HepG2 (cell line): ENCODE data around the gene MEGF10. TPM values are rescaled to one million over a fixed set of nuclear protein-coding genes. Genes with fewer than 3 reads are reported as not detected.

Experiments
- ATAC-seq: fragments of 200-7000 bp; cut with Tn5 transposase; 3 replicates; pipeline ENCODE4 v1.9.1; 2020; ENCODE audit warnings: mild to moderate bottlenecking, moderate library complexity
- BruUV-seq: library from RNA; stranded (reverse); fragments of 400-500 nt; replicated peaks from 2 replicates; lab custom pipeline; 2021; lab: Mats Ljungman, UMichigan
- CTCF ChIA-PET: fragments of 300-600 bp; formaldehyde crosslinking; extraction: SDS; loops from one replicate; lab custom pipeline; 2021; ENCODE audit warnings: low total read pairs, inconsistent platforms, low intra/inter-chr PET ratio; lab: Yijun Ruan, JAX
- POLR2A ChIA-PET: fragments of 350-600 bp; sonication (Branson Sonifier 250); formaldehyde crosslinking; loops from one replicate; lab custom pipeline; 2020; ENCODE audit warnings: antibody characterized with exemption, inconsistent platforms; lab: Yijun Ruan, JAX
- DNase-seq: peaks from one replicate; pipeline ENCODE4 v3.0.0-alpha.2; 2015; ENCODE audit warnings: low spot score
- FAIRE-seq: peaks from 3 replicates; lab custom pipeline; 2011; peaks lifted over from hg19 to GRCh38; lab: Jason Lieb, UNC
- H2AFZ ChIP-seq: one replicate; pipeline ENCODE4 v1.6.1; 2011; ENCODE audit warnings: low read length, inconsistent platforms
- H3K27ac ChIP-seq: fragments of 300-600 bp; 3 replicates; pipeline ENCODE4 v1.8.0; 2011; ENCODE audit warnings: mixed run types, mild to moderate bottlenecking, mixed read lengths, low read length, inconsistent platforms; ENCODE audit not compliant: insufficient read depth; ENCODE audit errors: extremely low read length
- H3K27me3 ChIP-seq, 2 experiments: fragments of 200-600 bp in 1 of 2; 2 replicates in 1 of 2; 3 replicates in 1 of 2; pipeline versions ENCODE4 v1.6.0 to v1.8.0; 2011; ENCODE audit warnings: low read length in 2 of 2, mild to moderate bottlenecking in 2 of 2, moderate library complexity in 2 of 2, inconsistent platforms in 1 of 2; ENCODE audit not compliant: insufficient read depth in 2 of 2, control insufficient read depth in 1 of 2
- H3K36me3 ChIP-seq, 2 experiments: fragments of 200-600 bp in 1 of 2; replicated peaks in 1 of 2; 2 replicates in 1 of 2; 3 replicates in 1 of 2; pipeline versions ENCODE4 v1.5.1 to v1.8.0; 2011; ENCODE audit warnings: low read length in 2 of 2, inconsistent platforms in 1 of 2; ENCODE audit not compliant: insufficient read depth in 2 of 2, control insufficient read depth in 1 of 2
- H3K4me1 ChIP-seq: 2 replicates; pipeline ENCODE4 v1.5.1; 2012; ENCODE audit warnings: low read length, inconsistent platforms; ENCODE audit not compliant: insufficient read depth
- H3K4me2 ChIP-seq: 2 replicates; pipeline ENCODE4 v1.6.0; 2011; ENCODE audit warnings: low read depth, low read length, inconsistent platforms
- H3K4me3 ChIP-seq, 3 experiments: fragments of 200-600 bp in 1 of 3; sonication (generic), shearing (Covaris generic) in 1 of 3; replicated peaks in 1 of 3; 2 replicates each; pipeline ENCODE4 v1.5.1; 2011 to 2016; ENCODE audit warnings: low read length in 3 of 3, inconsistent platforms in 2 of 3, low read depth in 2 of 3, mild to moderate bottlenecking in 2 of 3, control low read depth in 1 of 3, mixed read lengths in 1 of 3; ENCODE audit not compliant: insufficient read depth in 1 of 3
- H3K79me2 ChIP-seq: one replicate; pipeline ENCODE4 v1.6.1; 2011; ENCODE audit warnings: low read length, inconsistent platforms; ENCODE audit not compliant: insufficient read depth
- H3K9ac ChIP-seq: 2 replicates; pipeline ENCODE4 v1.6.0; 2011; ENCODE audit warnings: mild to moderate bottlenecking, low read depth, low read length, inconsistent platforms; ENCODE audit not compliant: insufficient read depth
- H3K9me3 ChIP-seq: 2 replicates; pipeline ENCODE4 v1.5.1; 2012; ENCODE audit warnings: mild to moderate bottlenecking, low read length
- H4K20me1 ChIP-seq: 2 replicates; pipeline ENCODE4 v1.6.0; 2011; ENCODE audit warnings: inconsistent platforms, mild to moderate bottlenecking, low read length, moderate library complexity; ENCODE audit not compliant: insufficient read depth
- BCL6 ChIP-seq: IDR thresholded peaks from 2 replicates; pipeline ENCODE4 v1.6.1; 2016; ENCODE audit warnings: missing genetic modification reagents, missing compliant biosample characterization
- EED ChIP-seq: sonication (generic); formaldehyde crosslinking; IDR thresholded peaks from 2 replicates; pipeline ENCODE4 v1.5.0; 2020; ENCODE audit warnings: mild to moderate bottlenecking, missing genetic modification reagents
- FOXA3 ChIP-seq: IDR thresholded peaks from 2 replicates; pipeline ENCODE4 v1.6.1; 2016; ENCODE audit warnings: missing genetic modification reagents, missing compliant biosample characterization
- GABPA ChIP-seq, 2 experiments: IDR thresholded peaks; 2 replicates each; pipeline ENCODE4 v1.6.1; 2011 to 2016; ENCODE audit warnings: low read depth in 2 of 2, low read length in 1 of 2, missing biosample characterization in 1 of 2, missing genetic modification characterization in 1 of 2
- HDAC6 ChIP-seq: fragments of 200-600 bp; sonication (generic); IDR thresholded peaks from 2 replicates; pipeline ENCODE4 v1.7.0; 2017; ENCODE audit warnings: mild to moderate bottlenecking, antibody characterized with exemption, low read length, low read depth
- ISL2 ChIP-seq: sonication (generic); formaldehyde crosslinking; IDR thresholded peaks from 2 replicates; pipeline ENCODE4 v1.5.0; 2020; ENCODE audit warnings: missing genetic modification reagents
- NFE2 ChIP-seq: sonication (generic); formaldehyde crosslinking; IDR thresholded peaks from 2 replicates; pipeline ENCODE4 v1.4.0; 2020; ENCODE audit warnings: missing genetic modification reagents
- REST ChIP-seq, 2 experiments: IDR thresholded peaks; 2 replicates each; pipeline ENCODE4 v1.6.1; 2011 to 2012; ENCODE audit warnings: low read length in 2 of 2, borderline replicate concordance in 1 of 2, low read depth in 1 of 2, mild to moderate bottlenecking in 1 of 2, moderate library complexity in 1 of 2
- SOX13 ChIP-seq, 3 experiments: fragments of 450-650 bp in 1 of 3; sonication (generic) in 1 of 3; formaldehyde crosslinking in 1 of 3; IDR thresholded peaks in 2 of 3; conservative IDR thresholded peaks in 1 of 3; 2 replicates each; pipeline versions ENCODE4 v1.5.0 to v1.6.1; 2016 to 2020; ENCODE audit warnings: antibody characterized with exemption in 1 of 3, mild to moderate bottlenecking in 1 of 3, missing compliant biosample characterization in 1 of 3, missing genetic modification reagents in 1 of 3, moderate library complexity in 1 of 3
- TRIM22 ChIP-seq: fragments of 450-650 bp; IDR thresholded peaks from 2 replicates; pipeline ENCODE4 v1.6.1; 2017
- ZBTB7A ChIP-seq: sonication (generic); formaldehyde crosslinking; IDR thresholded peaks from 2 replicates; pipeline ENCODE4 v1.8.0; 2022; ENCODE audit warnings: mild to moderate bottlenecking, missing genetic modification reagents
- ZMYM2 ChIP-seq: sonication (generic); formaldehyde crosslinking; IDR thresholded peaks from 2 replicates; pipeline ENCODE4 v1.8.0; 2022; ENCODE audit warnings: mild to moderate bottlenecking, missing genetic modification reagents
- ZNF263 ChIP-seq: sonication (generic); formaldehyde crosslinking; IDR thresholded peaks from 2 replicates; pipeline ENCODE4 v1.4.0; 2020; ENCODE audit warnings: missing genetic modification reagents
- ZNF276 ChIP-seq: sonication (generic); formaldehyde crosslinking; IDR thresholded peaks from 2 replicates; pipeline ENCODE4 v1.4.0; 2020; ENCODE audit warnings: mild to moderate bottlenecking, low read depth, missing genetic modification reagents
- ZNF333 ChIP-seq: sonication (generic); formaldehyde crosslinking; IDR thresholded peaks from 2 replicates; pipeline ENCODE4 v1.4.0; 2020; ENCODE audit warnings: mild to moderate bottlenecking, missing genetic modification reagents, borderline replicate concordance
- ZNF337 ChIP-seq: sonication (generic); formaldehyde crosslinking; IDR thresholded peaks from 2 replicates; pipeline ENCODE4 v1.5.1; 2020; ENCODE audit warnings: missing genetic modification reagents, low read depth, mild to moderate bottlenecking, borderline replicate concordance
- ZNF572 ChIP-seq: sonication (generic); formaldehyde crosslinking; IDR thresholded peaks from 2 replicates; pipeline ENCODE4 v1.5.1; 2020; ENCODE audit warnings: mild to moderate bottlenecking, missing genetic modification reagents
- ZSCAN20 ChIP-seq: sonication (generic); formaldehyde crosslinking; IDR thresholded peaks from 2 replicates; pipeline ENCODE4 v1.4.0; 2020; ENCODE audit warnings: missing genetic modification reagents, mild to moderate bottlenecking, borderline replicate concordance
- WGBS: methylation state at CpG from one replicate; pipeline ENCODE4 v1.1.6; 2017; ENCODE audit warnings: low lambda C conversion rate; 5-methylcytosine and 5-hydroxymethylcytosine counted together
- in situ Hi-C: cut with HindIII; loops from 2 replicates; pipeline ENCODE4 v1.10.0; 2017; ENCODE audit warnings: low pct_unique_long_range_greater_than_20kb; ENCODE audit not compliant: extremely low pct_ligation_motif_present
- intact Hi-C: fragments of 100-400 bp; cut with micrococcal nuclease; formaldehyde crosslinking; loops from one replicate; pipeline ENCODE4 v1.10.0; 2022; ENCODE audit not compliant: unreplicated experiment
- polyA plus RNA-seq, 8 experiments: library from polyadenylated mRNA; depleted of rRNA in 3 of 8; stranded (reverse) in 7 of 8; unstranded in 1 of 8; fragments of >200 nt; fragmentation: Illumina TruSeq in 4 of 8; extraction: Trizol in 4 of 8; gene quantifications; 2 replicates each; pipeline versions ENCODE4 v1.2.1 to v1.2.3, GENCODE V29; 2011 to 2016; ENCODE audit warnings: low read depth in 4 of 8, missing spikeins in 1 of 8, mixed read lengths in 1 of 8; ENCODE audit not compliant: insufficient read depth in 1 of 8
- total RNA-seq, 5 experiments: library from RNA; depleted of rRNA; stranded (reverse); fragments of >200 nt; fragmentation: Illumina TruSeq; extraction: Trizol; gene quantifications; 2 replicates each; pipeline ENCODE4 v1.2.3, GENCODE V29; 2016; ENCODE audit warnings: low read depth in 1 of 5

Gene MEGF10
- total and polyA plus RNA-seq, 2 of the 13 experiments (the other 11 are each of a cell fraction or from before 2014, with no cell fraction given) = not detected

- Histone ChIP-seq H3K4me1 (no peaks in the 10 kb centered on the region), H2AFZ (no peak overlapping the region), H3K36me3 (no peaks in the 10 kb centered on the region), H3K27ac (no peak overlapping the region), H4K20me1 (no peaks in the 10 kb centered on the region), H3K79me2 (no peaks in the 10 kb centered on the region), H3K27me3 (no peaks in the 10 kb centered on the region), H3K4me2 (no peak overlapping the region), H3K9me3 (no peaks in the 10 kb centered on the region), H3K4me3 (no peak overlapping the region), H3K9ac (no peak overlapping the region)
- ChIA-PET CTCF (no interaction called here), POLR2A (no interaction called here)
- TF ChIP-seq BCL6 (no peak), ISL2 (no peak), EED (CRISPR knock-in tag) (no peak), SOX13 (IDR thresholded peaks at IDR 0.05) (no peak), SOX13 (CRISPR knock-in tag; conservative IDR thresholded peaks at IDR 0.05 in 1 of 2, IDR thresholded peaks at IDR 0.05 in 1 of 2) (no peak), ZNF337 (CRISPR knock-in tag) (no peak), TRIM22 (no peak), GABPA (IDR thresholded peaks at IDR 0.05; ENCODE audit: low read depth, low read length) (no peak), GABPA (CRISPR knock-in tag; IDR thresholded peaks at IDR 0.05; ENCODE audit: low read depth) (no peak), ZNF276 (CRISPR knock-in tag) (no peak), ZNF333 (CRISPR knock-in tag) (no peak), ZSCAN20 (CRISPR knock-in tag) (no peak), ZNF263 (CRISPR knock-in tag) (no peak), HDAC6 (no peak), ZBTB7A (CRISPR knock-in tag) (no peak), NFE2 (CRISPR knock-in tag) (no peak), FOXA3 (CRISPR knock-in tag) (no peak), ZMYM2 (CRISPR knock-in tag) (no peak), REST (IDR thresholded peaks at IDR 0.05; ENCODE audit: borderline replicate concordance in 1 of 2, low read depth in 1 of 2, low read length in 2 of 2) (no peak), ZNF572 (no peak)
- ATAC-seq (no peak), FAIRE-seq (no peak), DNase-seq (no peak)
- intact Hi-C loops (no loop called here), in situ Hi-C loops (no loop called here)
- BruUV-seq = no TSS peak
- WGBS = 3% methylated on average over 4 of the region's 4 CpGs
Measured at GRCh38 chr5:127302509-127302908, 11.9 kb downstream of the MEGF10 start.
